ENCODE measurements around the gene WDR11.
"Not testable (repeated sequence)": the region's sequence is repeated elsewhere in the genome, so short reads cannot be mapped to it uniquely, and the experiment has no call there.

The WDR11 gene

DNA sequence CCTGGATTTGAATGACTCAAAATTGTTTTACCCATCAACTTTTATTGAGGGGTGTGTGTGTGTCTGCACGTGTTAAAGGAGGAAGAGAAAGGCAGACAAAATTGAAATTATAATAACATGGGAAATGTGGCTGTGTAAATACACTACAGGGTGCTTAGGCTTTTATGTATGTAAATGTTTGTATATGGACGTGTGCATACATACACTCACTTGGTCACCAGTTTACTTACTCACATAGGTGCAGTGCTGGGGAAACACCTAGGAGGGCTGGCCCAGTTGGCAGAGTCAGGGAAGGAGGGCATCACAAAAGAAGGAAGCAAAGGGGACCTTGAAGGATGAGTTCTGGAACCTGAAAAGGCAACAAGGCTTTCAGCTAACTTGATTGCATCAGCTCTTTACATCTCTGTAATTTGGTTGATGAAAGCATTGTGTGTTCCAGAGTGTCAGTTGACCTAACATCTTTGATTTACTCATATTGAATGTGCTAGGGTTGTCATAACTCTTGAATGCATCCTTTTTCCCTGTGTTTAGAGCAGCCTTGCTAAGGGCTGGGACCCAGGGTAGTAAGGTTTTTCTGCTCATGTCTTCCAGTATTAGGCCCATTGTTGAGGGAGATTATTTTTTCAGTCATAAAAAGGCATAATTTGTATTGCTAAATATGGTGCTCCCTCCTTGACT is 10.2 kb downstream of the WDR11 start:
- no peak for DNase-seq

DNA sequence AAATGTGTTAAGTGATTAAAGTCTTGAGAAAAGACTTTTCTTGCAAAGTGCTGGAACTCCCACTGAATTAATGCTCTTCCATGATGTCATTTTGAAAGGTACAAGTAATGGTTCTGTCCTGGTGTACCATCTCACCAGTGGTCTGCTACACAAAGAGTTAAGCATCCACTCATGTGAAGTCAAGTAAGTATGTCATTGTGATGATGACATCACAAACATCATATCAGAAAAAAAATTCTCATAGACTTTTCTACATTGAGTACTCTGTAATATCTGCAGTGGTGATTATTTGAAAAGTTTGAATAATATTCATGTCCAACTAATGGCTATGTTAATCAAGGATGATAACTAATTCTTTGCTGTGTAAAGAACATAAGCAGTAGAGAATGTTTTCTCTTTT is 22.6 kb downstream of the WDR11 start:
- no peak for DNase-seq

DNA sequence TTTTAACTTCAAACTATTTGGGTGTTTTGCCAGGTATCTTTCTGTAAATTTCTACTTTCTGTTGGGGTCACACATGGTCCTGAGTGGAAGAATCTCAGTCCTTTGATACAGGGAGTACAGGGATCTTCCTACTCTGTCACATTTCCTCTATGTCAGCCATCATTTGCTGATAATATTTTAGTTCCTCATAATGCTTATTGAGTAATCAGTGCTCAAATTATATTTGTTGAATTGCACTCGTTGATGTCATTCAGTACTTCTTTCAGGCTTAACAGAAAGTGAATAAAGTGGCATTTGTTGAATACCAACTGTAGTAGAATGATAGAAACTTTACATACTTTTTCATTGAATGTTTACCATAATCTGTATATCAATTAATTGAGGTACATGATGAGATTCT is 31.9 kb downstream of the WDR11 start:
- DNase-seq: no peak

DNA sequence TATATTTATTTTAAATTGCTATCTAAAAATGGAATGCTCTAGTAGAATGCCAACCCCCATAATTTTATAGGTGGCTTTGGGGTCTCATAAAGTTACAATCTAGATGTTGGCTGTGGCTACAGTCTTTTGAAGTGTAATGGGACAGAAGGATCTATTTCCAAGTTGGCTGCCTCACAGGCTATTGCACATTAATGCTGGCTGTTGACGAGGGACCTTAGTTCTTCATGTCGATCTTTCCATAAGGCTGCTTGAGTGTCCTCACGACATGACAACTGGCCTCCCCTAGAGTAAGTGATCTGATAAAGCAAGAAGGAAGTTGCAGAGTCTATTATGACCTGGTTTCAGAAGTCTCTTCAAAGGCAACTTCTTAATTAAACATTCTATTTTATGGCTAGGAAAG is 36.3 kb downstream of the WDR11 start:
- DNase-seq: no peak

DNA sequence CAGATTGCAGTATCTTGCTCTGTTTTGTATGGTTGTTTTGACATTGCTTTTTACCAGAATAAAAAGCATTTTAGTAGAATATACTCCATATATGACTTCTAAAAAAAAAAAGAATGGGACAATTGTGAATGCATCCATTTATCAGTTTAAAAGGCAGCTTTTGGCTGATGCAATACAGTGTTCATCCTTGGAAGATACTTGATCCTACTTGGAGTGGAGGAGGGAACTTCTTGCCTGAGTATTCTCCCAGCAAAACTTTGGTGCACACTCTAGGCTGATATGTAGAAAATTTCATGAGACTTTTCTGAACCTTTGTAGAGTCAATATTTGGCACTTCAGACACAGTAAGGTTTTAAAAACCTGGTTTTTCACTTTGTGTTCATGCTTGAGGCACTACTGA is 40.2 kb downstream of the WDR11 start:
- DNase-seq: no peak

DNA sequence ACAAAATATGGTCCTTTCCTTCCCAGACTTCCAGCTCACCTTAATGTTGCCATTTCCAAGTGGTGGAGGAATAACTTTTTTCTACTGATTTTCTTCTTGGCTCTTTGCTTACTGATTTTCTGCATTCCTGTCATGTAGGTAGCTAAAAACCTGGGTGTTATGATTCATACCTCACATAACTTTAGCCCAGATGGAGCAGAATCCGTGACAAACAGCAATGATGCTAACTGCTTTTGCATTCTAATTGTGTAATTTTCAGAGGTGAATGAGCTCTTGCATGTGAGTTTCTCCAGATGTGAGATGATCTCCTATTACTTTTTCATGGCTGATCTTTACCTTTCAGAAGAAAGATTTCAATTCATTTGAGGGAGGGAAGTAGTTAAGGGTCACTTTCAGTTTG is 43.4 kb downstream of the WDR11 start:
- DNase-seq: no peak

DNA sequence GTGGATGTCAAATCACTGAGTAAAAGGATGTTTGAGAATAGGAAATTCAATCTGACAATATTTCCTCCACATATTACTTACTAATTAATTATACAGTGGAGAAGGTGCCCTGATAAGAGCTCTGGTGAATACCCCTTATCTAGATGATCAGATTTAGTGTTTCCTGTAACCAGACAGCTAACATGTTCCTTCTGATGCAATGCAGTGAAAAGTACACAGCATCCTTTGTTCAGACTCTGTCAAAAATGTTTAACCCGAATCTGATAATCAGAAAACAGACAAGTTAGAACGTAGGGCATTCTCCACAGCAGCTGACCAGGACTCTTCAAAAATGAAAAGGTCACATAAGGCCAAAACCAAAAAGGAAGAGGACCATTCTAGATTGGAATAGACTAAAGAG is 46.2 kb downstream of the WDR11 start:
- no peak for DNase-seq

DNA sequence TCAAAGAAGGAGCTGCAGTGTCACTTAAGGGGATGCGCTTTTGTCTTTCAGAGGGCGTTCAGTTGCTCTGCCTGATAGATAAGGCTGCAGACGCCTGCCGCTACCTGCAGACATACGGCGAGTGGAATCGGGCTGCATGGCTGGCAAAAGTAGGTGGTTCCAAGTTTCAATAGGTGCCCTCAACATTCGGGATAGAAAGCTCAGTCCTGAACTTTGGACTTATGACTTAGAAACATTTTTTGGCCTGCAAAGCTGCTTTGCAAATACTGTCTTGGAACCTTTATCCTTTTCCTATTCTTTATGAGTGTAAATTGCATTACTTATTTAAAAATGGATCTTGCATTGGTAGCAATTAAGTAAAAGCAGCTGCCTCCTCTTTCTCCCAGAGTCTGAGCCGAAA is 54.1 kb downstream of the WDR11 start:
- no peak for DNase-seq

DNA sequence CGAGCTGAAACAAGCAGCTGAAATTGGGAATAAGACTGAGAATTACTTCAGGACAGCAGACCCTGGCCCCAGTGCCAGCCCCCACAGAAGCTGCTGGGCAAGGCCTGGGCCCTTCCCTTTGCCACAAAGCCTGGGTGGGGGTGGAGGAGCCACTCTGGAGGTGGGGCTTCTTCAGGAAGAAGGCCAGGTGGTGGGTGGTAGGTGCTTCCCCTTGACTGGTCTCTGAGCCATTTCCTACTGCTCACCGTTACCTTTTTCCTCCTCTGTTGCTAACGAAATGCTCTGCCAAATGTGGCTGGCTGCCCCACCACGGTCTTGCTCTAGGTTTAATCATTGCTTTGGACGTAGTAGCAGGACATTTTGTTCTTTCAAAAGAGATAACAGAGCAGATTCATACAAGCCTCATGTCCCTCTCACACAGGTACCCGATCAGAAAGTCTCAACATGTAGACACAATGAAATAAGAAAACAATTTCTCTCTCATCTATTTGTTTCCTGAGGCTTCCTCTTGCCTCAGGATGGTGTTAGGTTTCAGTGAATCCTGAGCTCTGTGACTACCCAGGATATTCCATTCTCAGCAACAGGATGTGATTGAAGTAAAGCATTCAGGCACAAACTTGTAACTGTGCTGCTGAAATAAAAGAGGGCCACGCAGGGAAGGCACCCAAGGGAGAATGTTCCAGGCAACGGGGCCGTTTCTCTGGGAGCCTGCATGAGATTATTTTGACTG is 66.5 kb downstream of the WDR11 start:
- no peak for DNase-seq

DNA sequence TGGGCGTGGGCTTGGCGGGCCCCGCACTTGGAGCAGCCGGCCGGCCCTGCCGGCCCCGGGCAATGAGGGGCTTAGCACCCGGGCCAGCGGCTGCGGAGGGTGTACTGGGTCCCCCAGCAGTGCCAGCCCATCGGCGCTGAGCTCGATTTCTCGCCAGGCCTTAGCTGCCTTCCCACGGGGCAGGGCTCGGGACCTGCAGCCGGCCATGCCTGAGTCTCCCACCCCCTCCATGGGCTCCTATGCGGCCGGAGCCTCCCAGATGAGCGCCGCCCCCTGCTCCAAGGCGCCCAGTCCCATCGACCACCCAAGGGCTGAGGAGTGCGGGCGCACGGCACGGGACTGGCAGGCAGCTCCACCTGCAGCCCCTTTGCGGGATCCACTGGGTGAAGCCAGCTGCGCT is 72.7 kb downstream of the WDR11 start:
- DNase-seq: not testable (repeated sequence)

DNA sequence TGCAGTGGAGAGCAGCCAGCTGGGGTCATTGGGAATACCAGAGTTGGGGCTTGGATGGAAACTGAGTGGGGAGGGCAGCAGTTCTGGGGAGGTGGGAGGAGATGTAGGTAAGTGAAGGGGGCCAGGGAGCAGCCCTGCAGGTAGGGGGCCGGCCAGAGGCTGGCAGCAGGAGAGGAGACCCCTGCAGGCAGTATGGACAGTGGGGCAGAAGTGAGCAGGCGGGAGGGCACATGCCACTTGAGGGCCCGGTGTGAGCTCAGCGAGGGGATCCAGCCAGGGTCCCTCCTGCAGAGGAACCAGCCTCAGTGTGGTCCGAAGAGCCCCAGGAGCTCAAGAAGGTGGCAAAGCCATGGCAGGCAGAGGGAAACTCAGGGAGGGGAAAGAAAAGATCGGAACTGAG is 75.4 kb downstream of the WDR11 start:
- no peak for DNase-seq

DNA sequence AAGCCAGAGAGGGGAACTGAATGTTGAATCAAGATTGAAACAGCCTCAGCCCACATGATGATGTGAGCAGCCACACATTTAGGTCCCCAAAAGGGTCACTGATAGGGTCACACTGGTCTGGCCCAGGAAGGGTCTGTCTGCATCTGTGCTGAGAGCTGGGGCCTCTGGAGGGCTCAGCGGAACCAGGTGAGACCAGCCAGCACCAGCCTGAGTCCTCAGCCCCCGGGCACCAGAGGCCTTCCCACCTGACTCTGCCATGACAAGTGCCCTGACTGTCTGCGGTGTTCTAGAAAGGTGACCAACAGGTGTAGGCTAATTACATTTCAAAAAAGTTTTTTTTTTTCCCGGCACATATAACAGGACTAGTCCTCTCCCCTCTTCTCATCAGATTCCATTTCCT is 76.2 kb downstream of the WDR11 start:
- DNase-seq: no peak

DNA sequence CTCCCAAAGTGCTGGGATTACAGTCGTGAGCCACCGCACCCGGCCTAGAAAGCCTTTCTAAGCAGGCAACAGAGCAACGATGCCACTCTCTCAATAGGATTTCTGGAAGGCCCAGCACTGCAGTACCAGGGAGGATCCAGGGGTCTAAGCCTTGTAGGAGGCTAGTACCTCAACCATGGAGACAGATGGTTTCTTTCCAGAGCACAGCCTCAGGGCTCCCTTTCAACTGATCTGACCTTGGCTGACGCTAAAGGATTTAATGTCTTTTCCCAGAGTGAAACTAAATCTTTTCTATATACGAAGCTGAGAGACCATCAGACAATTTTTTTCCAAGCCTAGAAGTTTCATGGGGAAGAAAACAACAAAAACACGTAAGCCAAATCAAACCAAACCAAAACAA is 78.0 kb downstream of the WDR11 start:
- no peak for DNase-seq

DNA sequence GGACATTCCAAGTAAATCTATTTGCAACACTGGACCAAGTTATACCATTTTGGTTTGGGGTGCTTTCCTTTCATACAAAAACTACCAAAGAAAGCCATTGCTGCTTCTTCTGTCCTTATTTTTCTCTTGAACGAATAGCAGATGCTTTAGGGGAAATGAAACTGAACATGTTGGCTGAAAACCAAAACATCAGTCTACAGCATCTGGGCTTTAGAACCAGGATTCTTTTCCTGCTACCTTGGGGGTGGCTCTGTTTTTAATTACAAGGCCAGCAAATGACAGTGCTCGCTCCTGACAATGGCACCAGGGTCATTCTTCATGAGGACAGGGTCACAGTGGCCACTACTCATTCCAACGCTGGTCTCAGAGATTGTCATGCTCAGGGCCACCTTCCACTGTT is 80.3 kb downstream of the WDR11 start:
- DNase-seq: no peak

DNA sequence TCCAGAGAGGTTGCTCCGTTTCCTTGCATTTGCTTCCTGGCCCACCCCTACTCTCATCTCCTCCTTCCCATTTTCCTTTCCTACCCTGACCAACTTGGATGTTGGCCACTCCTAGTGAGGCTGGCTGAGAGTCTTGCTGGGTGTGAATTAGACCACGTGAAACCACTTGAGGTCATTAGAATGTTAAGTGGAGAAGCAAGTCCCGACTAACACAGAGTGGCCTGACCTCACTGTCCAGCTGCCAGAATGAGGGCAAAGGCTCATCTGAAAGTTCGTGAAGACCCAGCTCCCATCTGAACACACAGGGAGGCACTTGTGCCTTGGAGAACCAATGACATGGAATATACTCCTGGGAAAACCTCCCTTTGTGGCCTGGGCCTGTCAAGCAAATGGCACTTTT is 80.8 kb downstream of the WDR11 start:
- DNase-seq: no peak

DNA sequence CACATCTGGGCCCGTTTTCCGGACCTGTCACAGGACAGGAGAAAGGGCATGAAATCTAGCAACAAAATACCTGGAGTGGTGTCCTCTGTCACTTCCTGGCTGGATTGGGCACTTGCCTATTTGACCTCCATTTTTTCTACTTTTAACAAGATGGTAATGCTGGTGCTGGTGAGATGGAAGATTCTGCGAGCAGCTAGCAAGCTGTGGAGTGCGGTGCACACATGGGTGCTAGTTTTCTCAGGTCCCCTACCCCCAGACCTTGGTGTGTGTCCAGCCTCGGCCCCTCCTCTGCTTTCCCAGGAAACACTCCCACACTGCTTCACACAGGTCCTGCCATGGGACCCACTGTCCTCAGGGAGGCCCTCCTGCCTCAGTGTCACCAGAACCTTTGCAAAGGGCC is 87.7 kb downstream of the WDR11 start:
- DNase-seq: no peak

DNA sequence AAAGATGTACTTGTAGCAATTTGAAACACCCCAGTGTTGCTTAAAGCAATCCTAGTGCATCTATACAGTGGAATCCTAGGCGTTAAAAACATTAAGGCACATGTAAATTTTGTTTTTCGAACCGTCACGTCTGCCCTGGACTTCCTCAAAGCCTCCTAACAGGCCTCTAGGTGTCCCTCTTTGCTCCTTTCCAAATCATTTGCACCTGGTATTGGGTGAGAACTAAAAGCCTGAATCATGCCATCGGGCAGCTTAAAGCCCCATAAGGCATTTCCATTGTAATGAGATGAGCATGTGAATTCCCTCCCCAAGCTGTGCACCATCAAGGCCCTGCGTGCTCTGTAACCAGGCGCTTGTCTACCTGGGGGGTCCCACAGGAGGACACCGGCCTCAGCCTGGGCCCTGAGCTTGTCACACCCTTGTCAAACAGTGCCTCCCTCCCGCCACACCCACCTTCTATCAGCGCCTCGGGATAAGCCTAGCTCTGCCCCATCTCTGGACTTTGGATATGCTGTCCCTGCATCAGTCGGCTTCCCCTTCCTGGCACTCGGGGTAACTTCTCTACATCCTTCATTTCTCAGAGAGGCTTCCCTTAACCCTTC is 89.2 kb downstream of the WDR11 start:
- no peak for DNase-seq

DNA sequence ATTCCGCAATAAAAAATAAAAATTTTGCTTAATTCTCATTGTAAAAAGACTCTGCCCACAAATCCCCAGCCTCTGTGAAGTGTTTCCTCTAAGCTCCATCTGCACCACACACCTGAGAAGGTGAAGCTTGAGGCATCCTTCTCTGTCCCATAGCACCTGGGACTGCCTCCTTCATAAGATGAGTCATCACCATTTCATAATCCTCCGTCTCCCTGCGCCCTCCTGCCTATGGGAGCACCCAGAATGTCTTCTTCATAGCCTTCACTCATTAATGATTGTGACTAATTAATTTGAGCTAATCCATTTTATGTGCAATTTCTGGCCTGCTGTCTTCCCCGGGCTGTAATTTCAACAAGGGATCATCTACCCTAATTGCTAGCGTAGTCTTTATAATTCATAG is 90.3 kb downstream of the WDR11 start:
- no peak for DNase-seq

DNA sequence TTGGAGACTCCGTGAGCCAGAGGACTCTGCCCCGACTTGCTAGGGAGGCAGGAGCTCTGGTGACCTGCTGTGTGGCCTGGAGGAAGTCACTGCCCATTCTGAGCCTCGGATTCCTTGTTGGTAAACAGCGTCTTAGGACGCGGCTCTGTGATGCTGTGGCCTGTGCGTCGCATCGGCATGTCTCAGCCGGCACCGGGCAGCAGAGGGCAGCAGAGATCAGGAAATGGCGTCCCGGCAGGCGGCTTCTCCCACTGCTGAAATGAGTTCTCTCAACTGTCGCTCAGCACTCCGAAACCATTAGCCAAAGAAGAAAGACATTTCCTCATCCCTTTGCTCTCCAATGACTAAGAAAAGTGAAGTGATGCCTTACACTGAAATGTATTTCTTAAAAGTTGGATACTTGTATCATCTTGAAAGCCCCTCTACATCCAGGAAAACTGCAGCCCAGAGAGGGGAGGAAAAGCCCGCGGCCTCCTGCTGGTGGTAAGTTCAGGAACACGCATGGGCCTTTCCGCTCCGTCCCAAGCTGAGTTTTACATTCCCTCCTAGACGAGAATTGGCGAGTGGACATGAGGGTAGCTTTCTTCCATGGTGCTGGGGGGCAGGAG is 91.7 kb downstream of the WDR11 start:
- DNase-seq: peak; percentile 80

DNA sequence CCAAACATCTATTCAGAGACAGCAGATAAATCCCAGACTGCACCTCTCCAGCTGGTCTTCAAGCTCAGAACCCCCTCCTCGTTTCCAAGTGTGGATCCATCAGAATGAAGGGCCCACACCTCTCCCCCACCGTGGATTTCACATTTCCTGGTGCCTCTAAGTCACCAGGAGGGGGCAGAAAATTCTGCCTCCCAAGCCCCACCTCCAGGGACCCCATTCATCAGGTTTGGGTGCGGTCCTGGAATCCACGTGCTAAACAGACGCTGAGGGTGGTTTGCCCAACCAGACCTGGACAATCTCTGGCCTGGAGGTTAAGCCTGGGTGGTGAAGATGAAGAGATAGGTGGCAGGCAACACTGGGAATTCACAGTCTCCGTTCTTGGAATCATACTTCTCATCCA is 92.4 kb downstream of the WDR11 start:
- no peak for DNase-seq

DNA sequence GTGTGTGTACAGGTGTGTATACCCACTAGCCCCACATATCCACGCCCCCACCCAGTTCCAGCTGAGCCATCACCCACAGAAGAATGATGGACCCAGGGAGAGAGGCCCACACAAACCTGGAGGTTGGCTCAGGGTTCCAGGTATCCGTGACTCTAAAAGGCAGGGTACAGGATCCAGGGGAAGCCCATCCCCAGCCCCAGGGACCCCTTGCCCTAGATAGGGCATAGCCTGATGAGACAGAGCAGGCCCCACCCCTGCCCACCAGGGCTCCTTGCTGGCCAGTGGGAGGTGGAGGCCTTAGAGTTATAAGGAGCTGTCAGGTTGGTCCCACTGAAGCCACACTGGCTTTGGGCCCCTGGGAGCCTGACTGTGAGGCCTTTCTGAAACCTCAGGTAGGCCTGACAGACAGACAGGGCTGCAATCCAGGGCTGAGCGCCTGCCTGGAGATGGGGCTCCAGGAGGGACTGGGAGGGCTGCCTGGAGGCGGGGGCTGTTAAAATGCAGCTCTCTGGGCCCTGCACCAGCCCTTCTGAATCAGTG is 93.5 kb downstream of the WDR11 start:
- DNase-seq: no peak

DNA sequence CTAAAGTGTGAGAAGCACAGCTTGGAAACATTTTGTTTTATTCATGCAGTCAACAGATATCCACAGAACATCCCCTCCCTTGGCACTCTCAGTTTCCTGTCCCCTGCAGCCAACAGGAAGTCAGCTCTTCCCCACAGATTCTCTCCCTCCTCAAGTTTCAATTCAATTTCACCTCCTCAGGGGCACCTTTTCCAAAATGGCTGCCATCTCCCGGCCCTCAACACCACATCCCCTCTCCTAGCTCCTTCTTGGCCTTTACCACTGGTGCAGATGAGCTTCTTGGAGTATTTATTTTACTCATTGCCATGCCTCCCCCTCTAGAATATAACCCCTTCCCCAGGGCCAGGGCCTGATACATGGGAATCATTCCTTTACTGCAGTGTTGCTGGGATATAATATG is 94.0 kb downstream of the WDR11 start:
- DNase-seq: no peak

DNA sequence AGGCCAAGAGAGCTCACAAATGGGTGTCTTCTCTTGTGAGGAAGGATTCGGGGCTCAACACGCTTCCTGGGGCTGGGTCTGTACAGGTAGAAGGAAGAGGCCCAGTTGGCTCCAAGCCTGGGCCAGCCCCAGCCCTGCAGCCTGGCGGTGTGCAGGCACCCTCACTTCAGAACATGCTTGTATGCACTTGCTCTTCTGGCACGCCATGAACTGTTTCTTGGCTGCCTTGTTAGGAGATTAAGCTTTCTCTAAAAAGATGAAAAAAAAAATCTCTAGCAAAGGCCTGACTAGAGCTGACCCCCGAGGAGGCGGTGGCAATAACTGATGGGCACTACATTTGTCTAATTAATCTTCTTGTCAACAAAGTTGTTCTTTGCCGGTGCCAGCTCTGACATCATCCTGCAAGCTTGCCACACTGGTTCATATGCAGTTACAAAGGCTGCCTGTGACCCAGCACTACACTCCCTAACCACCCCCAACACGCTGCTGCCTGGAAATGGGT is 94.7 kb downstream of the WDR11 start:
- no peak for DNase-seq

DNA sequence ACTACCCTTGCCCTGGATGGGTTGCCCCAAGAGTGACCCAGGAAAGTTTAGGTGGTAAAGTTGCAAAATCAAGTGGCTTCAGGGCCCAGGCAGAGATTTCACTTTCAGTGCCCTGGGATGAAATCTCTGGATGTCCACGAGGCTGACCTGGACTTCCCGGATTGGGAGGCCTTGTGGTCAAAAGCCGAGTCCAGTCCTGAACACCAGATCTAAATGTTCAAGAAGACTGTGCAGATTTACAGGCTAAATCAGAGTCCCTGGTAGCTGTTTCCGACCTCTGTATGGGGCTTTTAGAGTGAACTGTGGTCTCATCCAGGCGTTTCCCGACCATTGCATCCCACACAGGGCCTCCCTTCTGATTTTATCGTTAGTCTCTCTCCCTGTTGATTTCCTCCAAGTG is 95.3 kb downstream of the WDR11 start:
- DNase-seq: no peak

Data from stimulated activated CD4-positive, alpha-beta T cell treated with anti-CD3 and anti-CD28 coated beads, Interleukin-4, amount 100 ng/mL, for 1 hour (primary cell).